SK-N-SH treated with all-trans-retinoic acid at 6 μM for 48 hours (cell line): ENCODE data around the gene JARID2.

Experiments used
- ATAC-seq: fragments of 200-7000 bp; cut with Tn5 transposase; 3 replicates; pipeline ENCODE4 v1.9.1; 2020; ENCODE audit warnings: mild to moderate bottlenecking, moderate library complexity
- CREB5 ChIP-seq: fragments of 250-450 bp; sonication (Bioruptor Pico); IDR thresholded peaks from 2 replicates; pipeline ENCODE4 v1.5.1; 2020; ENCODE audit warnings: low read depth, mild to moderate bottlenecking, moderate library complexity
- CSDC2 ChIP-seq: fragments of 250-450 bp; sonication (Bioruptor Pico); IDR thresholded peaks from 2 replicates; pipeline ENCODE4 v1.5.0; 2020; ENCODE audit warnings: mild to moderate bottlenecking, moderate library complexity
- CSRNP3 ChIP-seq: fragments of 250-450 bp; sonication (Bioruptor Pico); IDR thresholded peaks from 2 replicates; pipeline ENCODE4 v1.5.1; 2021; ENCODE audit warnings: mild to moderate bottlenecking, moderate library complexity
- ESRRG ChIP-seq: fragments of 250-450 bp; sonication (Bioruptor Pico); IDR thresholded peaks from 2 replicates; pipeline ENCODE4 v1.6.1; 2021; ENCODE audit warnings: mild to moderate bottlenecking
- GLIS3 ChIP-seq: fragments of 250-450 bp; sonication (Bioruptor Pico); IDR thresholded peaks from 2 replicates; pipeline ENCODE4 v1.5.0; 2020; ENCODE audit warnings: mild to moderate bottlenecking, moderate library complexity
- ISL1 ChIP-seq: fragments of 250-450 bp; sonication (Bioruptor Pico); IDR thresholded peaks from 2 replicates; pipeline ENCODE4 v2.1.2; 2022; ENCODE audit warnings: mild to moderate bottlenecking, moderate library complexity
- OSR1 ChIP-seq: fragments of 250-450 bp; sonication (Bioruptor Pico); IDR thresholded peaks from 2 replicates; pipeline ENCODE4 v1.8.0; 2022; ENCODE audit warnings: moderate library complexity, mild to moderate bottlenecking, inconsistent platforms
- PATZ1 ChIP-seq: fragments of 250-450 bp; sonication (Bioruptor Pico); IDR thresholded peaks from 2 replicates; pipeline ENCODE4 v1.8.0; 2020; ENCODE audit warnings: mild to moderate bottlenecking, moderate library complexity, borderline replicate concordance
- POU6F1 ChIP-seq: fragments of 250-450 bp; sonication (Bioruptor Pico); IDR thresholded peaks from 2 replicates; pipeline ENCODE4 v1.8.0; 2021; ENCODE audit warnings: low read depth, mild to moderate bottlenecking, moderate library complexity, borderline replicate concordance
- PPARA ChIP-seq: fragments of 250-450 bp; sonication (Bioruptor Pico); IDR thresholded peaks from 2 replicates; pipeline ENCODE4 v1.5.0; 2020; ENCODE audit warnings: mild to moderate bottlenecking, borderline replicate concordance
- RARB ChIP-seq: fragments of 250-450 bp; sonication (Bioruptor Pico); IDR thresholded peaks from 2 replicates; pipeline ENCODE4 v1.8.0; 2021; ENCODE audit warnings: mild to moderate bottlenecking, moderate library complexity
- SNAI2 ChIP-seq: fragments of 250-450 bp; sonication (Bioruptor Pico); IDR thresholded peaks from 2 replicates; pipeline ENCODE4 v1.5.0; 2020; ENCODE audit warnings: mild to moderate bottlenecking, moderate library complexity
- TCF4 ChIP-seq: fragments of 250-450 bp; sonication (Bioruptor Pico); IDR thresholded peaks from 2 replicates; pipeline ENCODE4 v1.8.0; 2021; ENCODE audit warnings: mild to moderate bottlenecking, moderate library complexity, borderline replicate concordance
- TOX ChIP-seq: fragments of 250-450 bp; sonication (Bioruptor Pico); IDR thresholded peaks from 2 replicates; pipeline ENCODE4 v1.8.0; 2021; ENCODE audit warnings: mild to moderate bottlenecking, moderate library complexity, borderline replicate concordance
- TSHZ2 ChIP-seq: fragments of 250-450 bp; sonication (Bioruptor Pico); IDR thresholded peaks from 2 replicates; pipeline ENCODE4 v1.5.0; 2020; ENCODE audit warnings: mild to moderate bottlenecking, moderate library complexity
- ZC3H10 ChIP-seq: fragments of 250-450 bp; sonication (Bioruptor Pico); IDR thresholded peaks from 2 replicates; pipeline ENCODE4 v1.5.1; 2021; ENCODE audit warnings: mild to moderate bottlenecking, moderate library complexity
- ZFP3 ChIP-seq: fragments of 250-450 bp; sonication (Bioruptor Pico); IDR thresholded peaks from 2 replicates; pipeline ENCODE4 v1.5.0; 2020; ENCODE audit warnings: mild to moderate bottlenecking, moderate library complexity
- ZFP30 ChIP-seq: fragments of 450-650 bp; formaldehyde crosslinking; IDR thresholded peaks from 2 replicates; pipeline ENCODE4 v1.5.0; 2022; ENCODE audit warnings: mild to moderate bottlenecking, moderate library complexity
- ZNF565 ChIP-seq: fragments of 450-650 bp; formaldehyde crosslinking; conservative IDR thresholded peaks from 2 replicates; pipeline ENCODE4 v1.5.0; 2020; ENCODE audit warnings: low read depth, mild to moderate bottlenecking, moderate library complexity
- ZNF70 ChIP-seq: fragments of 450-650 bp; formaldehyde crosslinking; IDR thresholded peaks from 2 replicates; pipeline ENCODE4 v1.5.0; 2020; ENCODE audit warnings: mild to moderate bottlenecking, moderate library complexity
- ZNF8 ChIP-seq: fragments of 450-650 bp; formaldehyde crosslinking; IDR thresholded peaks from 2 replicates; pipeline ENCODE4 v1.5.0; 2020; ENCODE audit warnings: mild to moderate bottlenecking, moderate library complexity

JARID2 gene

GRCh38 chr6:15317934-15318902 is 72.3 kb downstream of the JARID2 start:
- peak; percentile 30; the same call in 2 of the 3 replicates for ATAC-seq

GRCh38 chr6:15319677-15320076 is 73.8 kb downstream of the JARID2 start:
- TF ChIP-seq ZNF70 (no peak), TCF4 (CRISPR knock-in tag) (no peak), ZC3H10 (no peak), PATZ1 (no peak), PPARA (CRISPR knock-in tag) (no peak), ZNF8 (CRISPR knock-in tag) (no peak), SNAI2 (CRISPR knock-in tag) (no peak), TSHZ2 (no peak), ZFP3 (no peak)
- no peak for ATAC-seq

More at GRCh38 chr6:15317934-15318902, 72.3 kb downstream of the JARID2 start:
- TF ChIP-seq TOX = no peak
- TF ChIP-seq TCF4 (CRISPR knock-in tag) = no peak
- TF ChIP-seq ESRRG = no peak
- no peak for TF ChIP-seq CSDC2 (CRISPR knock-in tag)
- TF ChIP-seq TSHZ2 = no peak
- no peak for TF ChIP-seq ZFP3
- no peak for TF ChIP-seq SNAI2 (CRISPR knock-in tag)
- no peak for TF ChIP-seq ZNF70
- TF ChIP-seq POU6F1 (CRISPR knock-in tag) = no peak
- no peak for TF ChIP-seq CSRNP3 (CRISPR knock-in tag)
- TF ChIP-seq ZNF8 (CRISPR knock-in tag) = no peak
- no peak for TF ChIP-seq ISL1 (CRISPR knock-in tag)
- no peak for TF ChIP-seq RARB
- TF ChIP-seq ZNF565 (CRISPR knock-in tag) = no peak

- no peak for ATAC-seq
- TF ChIP-seq PATZ1 (no peak), TCF4 (CRISPR knock-in tag) (no peak), GLIS3 (CRISPR knock-in tag) (no peak), ZNF8 (CRISPR knock-in tag) (no peak), CSDC2 (CRISPR knock-in tag) (no peak), CSRNP3 (CRISPR knock-in tag) (no peak), CREB5 (CRISPR knock-in tag) (no peak), ZFP30 (no peak), ZFP3 (no peak), OSR1 (CRISPR knock-in tag) (no peak), RARB (no peak), ISL1 (CRISPR knock-in tag) (no peak)
Observed at GRCh38 chr6:15320693-15321092, 74.8 kb downstream of the JARID2 start.
